Fibroblast of pulmonary artery (primary cell): Measurements from ENCODE around the gene UGT1A4.

ENCODE experiments used
- DNase-seq: peaks from one replicate; pipeline ENCODE4 v3.0.0-alpha.2; 2010; ENCODE audit warnings: low read depth
- H3K4me3 ChIP-seq: replicated peaks from 2 replicates; pipeline ENCODE4 v1.5.1; 2011; ENCODE audit warnings: low read depth, mild to moderate bottlenecking, control low read depth, low read length, moderate library complexity
- TF ChIP-seq, protein P1 (sequence below): IDR thresholded peaks from 2 replicates; pipeline ENCODE4 v1.5.1; 2011; ENCODE audit warnings: mild to moderate bottlenecking, control low read depth, low read length, inconsistent platforms; ENCODE audit errors: missing control alignments

Gene UGT1A4

DNA sequence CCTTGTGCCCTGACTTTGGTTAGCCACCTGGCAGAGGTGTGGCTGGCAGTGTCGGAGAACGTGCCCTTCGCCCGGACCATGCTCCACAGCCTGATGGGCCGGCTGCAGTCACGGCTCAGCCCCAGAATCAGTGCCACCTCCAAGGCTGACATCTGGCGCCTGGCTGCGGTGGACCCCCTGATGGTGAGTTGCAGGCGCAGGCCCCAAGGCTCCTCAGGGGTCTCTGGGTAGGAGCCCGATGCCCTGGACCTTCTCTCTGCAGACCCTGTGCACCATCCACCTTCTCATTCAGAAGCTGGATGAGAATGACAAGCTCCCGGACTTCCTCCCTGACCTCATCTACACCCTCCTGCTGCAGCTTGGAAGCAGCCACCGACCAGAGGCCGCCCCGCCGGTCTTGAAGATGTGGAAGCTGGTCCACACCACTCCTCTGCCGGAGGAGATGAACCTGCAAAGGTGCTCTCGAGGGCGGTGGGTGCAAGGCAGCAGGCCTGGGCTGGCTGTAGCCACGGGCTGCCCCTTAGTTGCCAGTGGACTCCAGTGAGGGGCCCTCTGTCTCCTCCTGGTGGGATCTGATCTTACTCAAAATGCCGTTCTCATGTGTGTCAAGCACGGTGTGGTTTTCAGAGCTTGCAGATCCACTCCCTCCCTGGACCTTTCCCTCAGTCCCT is 103.7 kb downstream of the UGT1A4 start:
- DNase-seq, result no peak
- TF ChIP-seq, protein P1, sequence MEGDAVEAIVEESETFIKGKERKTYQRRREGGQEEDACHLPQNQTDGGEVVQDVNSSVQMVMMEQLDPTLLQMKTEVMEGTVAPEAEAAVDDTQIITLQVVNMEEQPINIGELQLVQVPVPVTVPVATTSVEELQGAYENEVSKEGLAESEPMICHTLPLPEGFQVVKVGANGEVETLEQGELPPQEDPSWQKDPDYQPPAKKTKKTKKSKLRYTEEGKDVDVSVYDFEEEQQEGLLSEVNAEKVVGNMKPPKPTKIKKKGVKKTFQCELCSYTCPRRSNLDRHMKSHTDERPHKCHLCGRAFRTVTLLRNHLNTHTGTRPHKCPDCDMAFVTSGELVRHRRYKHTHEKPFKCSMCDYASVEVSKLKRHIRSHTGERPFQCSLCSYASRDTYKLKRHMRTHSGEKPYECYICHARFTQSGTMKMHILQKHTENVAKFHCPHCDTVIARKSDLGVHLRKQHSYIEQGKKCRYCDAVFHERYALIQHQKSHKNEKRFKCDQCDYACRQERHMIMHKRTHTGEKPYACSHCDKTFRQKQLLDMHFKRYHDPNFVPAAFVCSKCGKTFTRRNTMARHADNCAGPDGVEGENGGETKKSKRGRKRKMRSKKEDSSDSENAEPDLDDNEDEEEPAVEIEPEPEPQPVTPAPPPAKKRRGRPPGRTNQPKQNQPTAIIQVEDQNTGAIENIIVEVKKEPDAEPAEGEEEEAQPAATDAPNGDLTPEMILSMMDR, result no peak
- no peak overlapping the region for H3K4me3 ChIP-seq
